HG03457 (cell line): ENCODE results near the gene VPS36.
"Not testable (repeated sequence)": the region's sequence is repeated elsewhere in the genome, so short reads cannot be mapped to it uniquely, and the experiment has no call there.

ENCODE experiments used
- ATAC-seq: cut with Tn5 transposase; IDR thresholded peaks from one replicate; pipeline ENCODE4 v1.9.1; 2021; ENCODE audit warnings: moderate number of reproducible peaks; ENCODE audit not compliant: unreplicated experiment

VPS36 gene

DNA sequence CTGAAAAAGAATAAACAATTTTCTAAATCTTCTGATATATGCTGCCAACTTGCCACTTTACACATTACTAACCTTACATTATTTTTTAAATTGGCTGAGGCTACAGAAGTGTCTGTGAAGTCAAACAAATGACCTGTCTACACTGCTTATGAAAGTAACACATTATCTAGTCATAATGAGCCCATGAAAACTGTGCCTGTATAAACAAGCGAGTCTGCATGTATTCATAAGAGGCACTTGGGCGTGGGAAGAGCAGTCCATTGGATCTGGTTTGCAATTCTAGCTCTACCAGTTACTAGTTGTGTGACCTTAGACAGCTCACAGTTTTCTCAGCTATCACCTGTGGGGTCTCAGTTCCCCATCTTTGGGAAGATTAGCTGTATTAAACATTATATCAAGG is 3.1 kb downstream of the VPS36 start:
- no peak for ATAC-seq

DNA sequence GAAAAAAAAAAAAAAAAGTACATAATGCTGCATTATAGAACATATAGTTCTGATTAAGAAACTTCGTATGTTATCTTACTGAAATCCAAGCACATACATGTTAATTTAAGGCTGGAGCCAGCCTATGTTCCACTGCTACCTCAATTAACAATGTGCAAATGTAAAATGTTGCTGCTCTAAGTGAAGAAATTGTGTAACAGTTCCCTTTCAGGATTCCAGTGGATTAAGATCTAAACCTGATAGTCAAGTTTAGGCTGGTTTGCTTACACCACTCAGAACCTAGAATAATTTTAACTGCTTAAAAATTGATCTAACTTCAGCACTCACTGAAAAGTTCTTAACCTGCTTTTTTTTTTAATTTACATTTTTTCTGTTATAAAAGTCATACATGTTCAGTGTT is 4.2 kb downstream of the VPS36 start:
- no peak for ATAC-seq

DNA sequence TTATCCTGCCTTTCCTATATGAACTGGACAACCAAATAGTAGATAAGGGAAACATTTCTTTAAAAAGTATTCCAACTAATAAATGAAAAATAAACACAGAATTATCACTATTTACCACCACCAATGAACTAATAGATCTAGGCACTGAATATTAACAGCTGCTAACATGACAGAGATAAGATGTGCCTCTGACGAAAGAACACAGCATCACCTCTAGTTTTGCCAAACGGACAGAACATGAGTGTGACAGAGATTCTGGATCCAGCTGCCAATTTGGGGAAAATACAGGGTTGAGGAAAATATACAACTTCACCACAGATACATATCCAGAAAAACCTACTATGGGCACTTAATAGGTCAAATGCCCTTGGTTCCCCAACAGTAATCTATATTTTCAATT is 18.0 kb downstream of the VPS36 start:
- no peak for ATAC-seq

DNA sequence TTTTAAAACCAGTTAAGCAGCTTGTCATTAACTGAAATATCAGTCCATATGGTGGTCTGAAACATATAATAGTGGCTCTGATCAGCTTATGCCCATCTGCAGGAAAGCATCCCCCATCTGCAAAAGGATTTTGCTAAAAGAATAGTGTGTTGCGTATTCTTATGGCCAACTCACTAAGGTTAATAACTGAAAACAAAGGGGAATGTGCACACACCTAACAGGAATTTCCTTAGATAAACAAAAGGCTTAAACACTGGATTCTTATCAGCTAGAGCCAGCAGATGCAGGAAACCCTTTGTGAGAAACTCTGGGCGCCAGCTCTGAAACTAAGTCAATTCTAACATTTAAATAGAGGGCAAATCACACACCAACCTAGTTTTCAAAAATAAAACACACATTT is 22.1 kb downstream of the VPS36 start:
- no peak for ATAC-seq

DNA sequence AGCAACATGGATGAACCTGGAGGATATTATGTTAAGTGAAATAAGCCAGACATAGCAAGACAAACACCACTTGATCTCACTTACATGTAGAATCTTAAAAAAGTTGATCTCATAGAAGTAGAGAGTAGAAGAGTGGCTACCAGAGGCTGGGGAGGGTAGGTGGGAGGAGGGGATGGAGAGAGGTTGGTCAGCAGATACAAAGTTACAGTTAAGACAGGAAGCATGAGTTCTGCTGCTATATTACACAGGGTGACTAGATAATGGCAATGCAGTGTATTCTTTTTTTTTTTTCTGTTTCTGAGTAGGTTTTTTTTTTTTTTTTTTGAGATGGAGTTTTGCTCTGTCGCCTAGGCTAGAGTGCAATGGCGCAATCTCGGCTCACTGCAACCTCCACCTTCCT is 29.2 kb downstream of the VPS36 start:
- no peak for ATAC-seq

DNA sequence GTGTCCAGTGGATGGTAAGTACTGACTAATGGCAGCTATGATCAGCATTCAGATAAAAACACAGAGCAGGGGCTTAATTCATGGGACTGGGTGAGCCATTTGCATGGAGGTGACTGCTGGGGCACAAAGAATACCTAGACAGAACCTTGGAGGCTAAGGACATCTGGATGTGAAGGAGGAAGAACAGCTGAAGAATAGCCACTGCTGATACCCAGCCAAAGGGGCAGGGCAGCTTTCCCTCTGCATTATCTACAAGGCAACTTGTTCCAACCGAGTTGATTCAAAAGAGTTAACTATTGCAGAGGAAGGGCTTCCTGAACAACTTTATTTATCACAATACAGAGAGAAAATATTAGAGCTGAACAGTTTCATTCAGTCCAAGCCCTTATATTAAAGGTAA is 31.4 kb downstream of the VPS36 start:
- no peak for ATAC-seq

DNA sequence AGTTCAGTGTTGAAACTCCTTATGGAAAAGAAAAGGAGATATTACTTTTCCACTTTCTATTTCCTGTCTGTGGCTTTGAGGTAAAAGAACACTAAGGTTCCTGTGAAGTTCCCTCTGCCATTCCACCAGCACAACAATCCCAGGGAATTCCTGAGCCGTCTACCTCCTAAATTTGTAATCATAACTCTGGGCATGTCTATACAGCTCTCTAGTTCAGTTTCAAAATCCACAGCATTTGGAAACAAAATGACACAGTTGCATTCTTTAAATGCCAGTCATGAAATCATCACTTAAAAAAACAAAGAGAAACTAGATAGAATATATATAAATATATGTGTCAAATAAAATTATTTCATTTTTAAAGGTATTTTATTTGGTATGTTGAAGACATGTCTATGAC is 35.5 kb downstream of the VPS36 start:
- ATAC-seq, result no peak

DNA sequence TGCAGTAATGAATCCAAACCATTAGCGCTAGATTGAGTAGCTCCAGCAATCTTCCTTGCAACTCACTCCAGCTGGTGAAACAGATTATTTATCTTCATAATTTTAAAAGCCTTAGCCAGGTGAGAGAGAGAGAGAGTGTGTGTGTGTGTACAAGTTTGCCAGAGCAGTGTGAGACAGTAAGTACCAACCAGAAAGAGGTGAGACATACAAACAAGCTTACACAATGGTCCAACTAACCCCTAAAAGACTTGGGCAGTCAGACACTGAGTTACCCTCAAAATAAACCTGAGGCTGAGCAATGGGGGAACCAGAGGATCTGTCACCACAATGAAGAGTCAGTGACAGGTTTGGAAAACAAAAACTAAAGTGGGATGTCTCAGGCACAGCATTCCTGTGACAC is 36.4 kb downstream of the VPS36 start:
- ATAC-seq, result no peak

DNA sequence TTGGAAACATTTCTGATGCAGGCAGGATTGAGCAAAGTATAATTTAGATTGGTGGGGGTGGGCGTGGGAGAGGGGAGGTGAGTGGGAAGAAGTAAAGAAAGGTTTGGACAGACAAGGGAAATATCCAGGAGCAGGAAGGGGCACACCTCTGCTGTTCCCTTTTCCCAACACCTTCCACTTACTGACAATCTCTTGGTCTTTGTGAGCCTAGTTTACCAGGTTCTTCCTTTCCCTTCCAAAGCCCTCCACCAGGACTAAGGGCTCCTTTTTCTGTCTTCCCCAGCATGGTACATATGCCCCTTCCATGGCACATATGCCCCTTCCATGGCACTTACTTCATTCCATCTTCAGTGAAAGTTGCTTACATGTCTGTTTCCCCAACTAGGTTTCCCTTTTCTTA is 38.3 kb downstream of the VPS36 start:
- no peak for ATAC-seq

DNA sequence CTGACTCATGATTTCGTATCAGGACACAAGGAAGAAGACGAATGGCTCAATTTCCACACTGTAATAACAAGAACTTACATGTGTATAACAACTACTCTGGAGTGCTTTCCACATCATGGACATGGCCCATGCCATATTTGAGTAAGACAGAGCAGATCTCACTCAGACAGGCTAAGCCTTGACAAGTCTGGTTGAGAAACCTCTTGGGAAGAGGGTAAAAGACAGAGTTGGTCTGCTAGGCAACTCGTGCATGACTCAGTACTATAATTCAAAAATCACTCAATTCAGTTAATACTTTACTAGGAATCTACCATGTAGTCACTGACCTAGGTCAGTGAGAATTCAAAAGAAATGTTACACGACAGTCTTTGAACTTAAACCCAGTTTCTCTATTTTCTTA is 38.8 kb downstream of the VPS36 start:
- peak; percentile 92 for ATAC-seq

DNA sequence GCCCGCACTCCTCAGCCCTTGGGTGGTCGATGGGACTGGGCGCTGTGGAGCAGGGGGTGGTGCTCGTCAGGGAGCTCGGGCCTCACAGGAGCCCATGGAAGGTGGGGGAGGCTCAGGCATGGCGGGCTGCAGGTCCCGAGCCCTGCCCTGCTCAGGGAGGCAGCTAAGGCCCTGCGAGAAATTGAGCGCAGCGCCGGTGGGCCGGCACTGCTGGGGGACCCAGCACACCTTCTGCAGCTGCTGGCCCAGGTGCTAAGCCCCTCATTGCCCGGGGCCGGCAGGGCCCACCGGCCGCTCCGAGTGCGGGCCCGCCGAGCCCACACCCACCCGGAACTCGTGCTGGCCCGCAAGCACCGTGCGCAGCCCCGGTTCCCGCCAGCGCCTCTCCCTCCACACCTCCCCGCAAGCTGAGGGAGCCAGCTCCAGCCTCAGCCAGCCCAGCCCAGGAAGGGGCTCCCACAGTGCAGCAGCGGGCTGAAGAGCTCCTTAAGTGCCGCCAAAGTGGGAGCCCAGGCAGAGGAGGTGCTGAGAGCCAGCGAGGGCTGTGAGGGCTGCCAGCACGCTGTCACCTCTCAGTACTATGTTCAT is 42.3 kb downstream of the VPS36 start:
- ATAC-seq, result not testable (repeated sequence)

DNA sequence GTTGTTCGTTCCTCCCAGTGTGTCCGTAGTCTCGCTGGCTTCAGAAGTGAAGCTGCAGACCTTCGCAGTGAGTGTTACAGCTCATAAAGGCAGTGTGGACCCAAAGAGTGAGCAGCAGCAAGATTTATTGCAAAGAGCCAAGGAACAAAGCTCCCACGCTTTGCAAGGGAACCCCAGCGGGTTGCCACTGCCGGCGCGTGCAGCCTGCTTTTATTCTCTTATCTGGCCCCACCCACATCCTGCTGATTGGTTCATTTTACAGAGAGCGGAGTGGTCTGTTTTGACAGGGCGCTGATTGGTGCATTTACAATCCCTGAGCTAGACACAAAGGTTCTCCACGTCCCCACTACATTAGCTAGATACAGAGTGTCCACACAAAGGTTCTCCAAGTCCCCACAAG is 43.0 kb downstream of the VPS36 start:
- ATAC-seq, result not testable (repeated sequence)

DNA sequence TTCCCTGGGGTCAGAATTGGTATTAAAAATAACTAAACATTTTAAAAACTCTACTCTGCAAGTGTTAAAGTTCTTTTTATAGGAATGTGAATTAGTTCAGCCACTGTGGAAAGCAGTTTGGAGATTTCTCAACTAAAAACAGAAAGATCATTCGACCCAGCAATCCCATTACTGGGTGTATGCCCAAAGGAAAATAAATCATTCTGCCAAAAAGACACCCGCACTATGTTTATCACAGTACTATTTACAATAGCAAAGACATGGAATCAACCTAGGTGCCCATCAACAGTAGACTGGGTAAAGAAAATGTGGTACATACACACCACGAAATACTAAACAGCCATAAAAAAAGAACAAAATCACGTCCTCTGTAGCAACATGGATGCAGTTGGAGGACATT is 43.8 kb downstream of the VPS36 start:
- no peak for ATAC-seq

DNA sequence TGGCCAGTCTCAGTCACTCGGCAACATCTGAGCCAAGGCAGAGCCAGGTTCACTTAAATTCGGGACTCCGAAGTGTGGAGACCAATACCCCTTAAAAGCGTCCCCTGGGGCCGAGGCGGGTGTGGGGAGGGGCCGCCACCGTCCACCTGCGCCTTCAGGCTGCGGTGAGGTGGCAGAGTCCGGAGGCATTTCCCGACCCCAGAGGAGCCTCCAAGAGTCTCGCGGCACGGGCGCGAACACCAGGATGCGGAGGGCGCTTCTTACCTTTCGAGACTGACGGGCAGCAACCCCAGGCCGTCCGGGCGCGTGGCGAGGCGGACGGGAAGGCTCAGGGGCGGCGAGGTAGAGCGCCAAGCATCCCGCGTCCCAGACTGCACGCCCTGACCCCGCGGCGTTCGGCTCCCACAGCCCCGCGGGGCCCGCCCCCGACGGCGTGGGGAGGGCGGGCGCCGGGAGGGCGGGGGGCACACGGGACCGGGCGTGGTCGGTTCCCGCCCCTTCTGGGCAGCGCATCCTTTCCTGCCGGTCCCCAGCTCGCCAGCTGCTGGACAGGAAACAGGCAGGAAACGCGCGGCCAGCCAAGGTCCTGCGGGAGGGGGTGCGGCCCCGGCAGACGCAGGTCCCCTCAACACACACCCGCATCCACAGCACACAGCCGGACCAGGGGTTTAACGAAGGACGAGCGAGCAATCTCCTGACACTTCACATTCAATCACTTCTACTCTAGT is 44.5 kb downstream of the VPS36 start, which contains the start of gene THSD1:
THSD1 (minus strand) TSS at position 406 of the 728 bp plus-strand sequence. CDS start 3,572 bp downstream, outside the sequence.
- no peak for ATAC-seq

DNA sequence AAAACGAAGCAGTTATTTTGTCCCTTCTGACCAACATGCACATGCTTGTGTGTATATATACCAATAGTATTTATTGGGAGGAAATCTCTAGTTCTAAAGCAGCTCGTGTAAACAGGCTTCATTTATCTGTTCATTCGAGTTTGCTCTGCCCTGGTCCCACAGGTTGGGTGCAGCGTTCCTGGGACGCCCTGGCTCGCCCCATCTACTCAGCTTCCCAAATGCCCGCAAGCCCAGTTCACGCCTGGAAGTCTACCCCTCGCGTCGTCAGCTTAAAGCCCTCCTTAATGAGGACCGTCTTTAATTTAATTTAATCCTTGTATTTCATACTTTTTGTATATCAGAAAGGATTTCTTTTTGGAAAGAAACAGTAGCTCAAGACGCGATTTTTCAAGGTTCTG is 45.1 kb downstream of the VPS36 start:
- no peak for ATAC-seq

DNA sequence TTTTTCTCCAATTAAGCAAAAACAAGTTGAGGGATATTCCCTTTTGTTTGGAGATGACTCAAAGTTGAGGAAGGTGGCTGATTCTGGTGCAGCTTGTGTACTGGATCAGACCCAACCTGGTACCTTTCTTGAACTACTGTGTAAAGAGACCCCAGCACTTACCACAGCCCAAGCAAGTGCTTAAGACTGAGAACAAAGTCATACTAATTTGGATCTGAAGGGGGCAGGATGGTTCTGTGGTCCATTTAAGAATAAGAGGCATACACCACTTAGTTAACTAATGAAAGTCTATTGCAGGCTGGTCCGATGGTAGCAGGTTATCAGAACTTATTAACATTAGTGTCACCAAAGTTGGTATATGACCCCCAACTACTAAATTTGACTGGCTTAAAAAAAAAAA is 50.7 kb downstream of the VPS36 start:
- no peak for ATAC-seq

DNA sequence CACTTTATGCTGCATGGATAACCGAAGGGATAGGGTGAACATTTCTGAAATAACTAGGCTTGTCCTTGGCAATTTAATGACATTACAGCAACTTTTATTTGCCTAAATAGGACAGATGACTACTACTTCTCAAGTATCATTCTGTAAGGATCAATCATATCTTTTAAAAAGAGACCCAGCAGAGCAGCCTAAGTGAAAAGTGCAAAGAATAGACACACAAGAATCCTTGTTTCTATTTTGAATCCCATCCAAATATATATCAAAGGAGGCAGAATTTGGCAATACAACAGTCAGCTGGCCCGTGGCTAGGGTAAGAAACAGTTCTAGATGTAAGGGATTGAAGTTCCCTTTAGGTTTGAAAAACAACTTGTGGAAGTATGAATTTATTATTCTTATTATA is 51.4 kb downstream of the VPS36 start:
- no peak for ATAC-seq

DNA sequence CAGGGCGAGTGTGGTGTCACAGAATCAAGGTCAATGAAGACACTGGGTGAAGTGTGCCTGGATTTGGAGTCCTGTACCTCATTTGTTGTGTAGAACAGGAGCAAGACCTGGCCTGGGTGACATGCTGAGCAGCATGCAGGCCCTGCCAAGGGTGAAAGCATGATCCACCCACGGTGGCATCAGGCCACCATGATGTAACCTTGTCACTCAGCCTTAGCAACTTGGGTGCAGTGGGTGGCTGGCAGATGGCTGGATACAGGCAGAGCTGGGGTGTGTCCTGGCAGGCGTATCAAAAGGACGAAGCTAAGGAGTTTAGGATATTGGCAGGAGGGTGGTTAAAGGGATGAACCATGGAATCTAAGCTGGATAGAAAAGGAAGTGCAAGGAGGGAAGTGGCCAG is 54.7 kb downstream of the VPS36 start:
- no peak for ATAC-seq

DNA sequence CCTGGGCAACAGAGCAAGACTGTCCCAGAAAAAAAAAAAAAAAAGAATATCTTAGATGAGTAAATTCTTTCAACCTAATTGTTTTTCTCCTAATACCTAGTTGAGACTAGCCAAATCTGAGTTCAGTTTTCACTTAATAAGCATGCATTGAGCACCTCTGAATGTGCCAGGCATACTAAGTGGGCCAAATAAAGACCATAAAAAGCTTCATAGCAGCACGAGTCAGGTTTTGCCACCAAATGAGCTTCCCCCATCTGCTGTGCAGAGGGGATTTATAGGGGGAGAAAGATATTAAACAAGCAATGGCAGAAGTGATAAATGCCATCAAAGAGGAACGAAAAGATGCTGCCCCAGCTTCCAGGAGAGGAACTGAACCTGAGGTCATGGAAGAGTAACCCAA is 55.8 kb downstream of the VPS36 start:
- no peak for ATAC-seq

DNA sequence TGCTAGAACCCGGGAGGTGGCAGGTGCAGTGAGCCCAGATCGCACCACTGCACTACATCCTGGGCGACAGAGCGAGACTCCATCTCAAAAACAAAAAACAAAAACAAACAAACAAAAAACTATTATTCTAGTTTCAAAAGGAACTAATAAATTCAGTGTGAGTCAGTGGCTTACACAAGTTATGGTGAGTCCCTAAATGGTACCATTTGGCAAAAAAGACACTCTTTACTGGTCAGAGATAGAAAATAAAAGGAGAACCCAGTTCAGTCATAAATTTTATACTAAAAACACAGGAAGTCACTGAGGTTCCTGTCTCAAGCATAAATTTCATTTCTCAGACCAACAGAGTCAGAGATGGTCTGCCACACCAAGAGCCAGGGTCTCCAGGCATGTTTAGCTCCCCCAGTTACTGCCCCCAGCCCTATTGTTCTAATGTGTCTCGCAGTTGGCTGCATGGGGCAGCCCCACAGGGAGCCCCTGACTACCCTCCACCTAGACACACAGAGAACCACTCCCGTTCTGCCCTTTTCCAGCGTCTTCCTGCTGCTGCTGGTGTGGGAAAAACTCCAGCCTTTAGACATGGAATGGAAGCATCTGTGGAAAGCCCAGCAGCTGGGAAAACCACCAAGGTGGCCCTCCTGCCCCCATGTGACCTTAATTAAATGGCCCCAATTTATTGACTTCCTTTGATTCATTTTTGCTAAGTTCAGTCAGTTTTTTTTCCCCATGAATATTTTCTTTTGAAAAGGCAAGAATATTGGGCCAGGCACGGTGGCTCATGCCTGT is 56.7 kb downstream of the VPS36 start:
- no peak for ATAC-seq

DNA sequence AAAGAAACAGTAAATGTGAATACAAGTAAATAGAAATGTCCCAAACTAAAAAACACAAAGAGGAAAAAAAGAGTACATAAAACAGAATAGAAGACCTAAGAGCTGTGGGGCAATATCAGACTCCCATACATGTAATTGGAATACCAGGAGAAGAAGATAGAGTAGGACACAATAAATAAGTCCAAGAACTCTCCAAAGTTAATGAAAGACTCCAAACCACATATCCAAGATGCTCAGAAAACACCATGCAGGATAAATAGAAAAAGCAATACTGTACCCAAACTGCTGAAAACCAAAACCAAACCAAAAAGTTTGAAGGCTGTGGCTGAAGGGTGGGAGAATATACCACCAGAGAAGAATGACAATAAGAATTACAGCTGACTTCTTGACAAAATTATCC is 62.7 kb downstream of the VPS36 start:
- ATAC-seq, result no peak

DNA sequence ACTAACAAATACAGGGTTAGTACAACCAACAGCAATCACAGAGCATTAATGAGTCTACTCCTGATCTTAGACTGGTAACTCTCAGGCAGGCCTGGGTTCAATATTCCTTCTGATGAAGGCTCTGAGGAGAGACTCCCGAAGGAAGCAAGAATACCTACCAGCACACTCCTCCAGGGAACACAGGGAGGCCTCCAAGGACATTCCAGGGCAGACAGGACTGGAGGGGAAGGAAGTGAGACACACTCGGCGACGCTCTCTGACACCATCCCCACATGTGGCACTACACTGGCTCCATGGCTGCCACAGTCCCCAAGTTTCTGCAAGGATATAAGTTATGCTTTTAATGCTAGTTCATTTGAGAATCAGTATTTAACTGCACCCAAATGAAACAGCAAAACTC is 64.6 kb downstream of the VPS36 start:
- no peak for ATAC-seq
